Epithelial cell of esophagus (primary cell): Measurements from ENCODE around the gene EMC7.

Experiments used
- DNase-seq: peaks from one replicate; pipeline ENCODE4 v3.0.0; 2010; ENCODE audit warnings: low read depth
- H3K4me3 ChIP-seq: 2 replicates; pipeline ENCODE4 v1.5.1; 2011; ENCODE audit warnings: mild to moderate bottlenecking, low read length, control low read depth
- CTCF ChIP-seq: IDR thresholded peaks from 2 replicates; pipeline ENCODE4 v1.5.1; 2011; ENCODE audit warnings: low read depth, mild to moderate bottlenecking, low read length, control low read depth, inconsistent platforms; ENCODE audit not compliant: insufficient read depth; ENCODE audit errors: missing control alignments

The EMC7 gene

GRCh38 chr15:34101366-34102174 is at the start of gene EMC7, which contains the start of gene PGBD4:
TSS of gene EMC7 (minus strand) at chr15:34101862. CDS start at chr15:34101839, 23 bp downstream.
TSS of gene PGBD4 (plus strand) at chr15:34102083. CDS start at chr15:34102532, 449 bp downstream.
- peak; percentile 100 for DNase-seq
- TF ChIP-seq CTCF: no peak
- H3K4me3 ChIP-seq: peak within 1 kb of the TSS; percentile 90

GRCh38 chr15:34147371-34148140 is 45.9 kb upstream of the EMC7 start:
- peak; percentile 90 for DNase-seq
- H3K4me3 ChIP-seq: no peak overlapping the region
- no peak for TF ChIP-seq CTCF

GRCh38 chr15:34133511-34133910 is 31.8 kb upstream of the EMC7 start:
- no peak overlapping the region for H3K4me3 ChIP-seq
- no peak for DNase-seq
- TF ChIP-seq CTCF: no peak

GRCh38 chr15:34132881-34133280 is 31.2 kb upstream of the EMC7 start:
- DNase-seq: no peak
- no peak overlapping the region for H3K4me3 ChIP-seq
- TF ChIP-seq CTCF: no peak

- H3K4me3 ChIP-seq: no peak overlapping the region
- DNase-seq: no peak
- no peak for TF ChIP-seq CTCF
Observed at GRCh38 chr15:34128898-34129297, 27.2 kb upstream of the EMC7 start.

- no peak overlapping the region for H3K4me3 ChIP-seq
- TF ChIP-seq CTCF: no peak
- DNase-seq: no peak
Observed at GRCh38 chr15:34126522-34126921, 24.9 kb upstream of the EMC7 start.

GRCh38 chr15:34125945-34126344 is 24.3 kb upstream of the EMC7 start:
- no peak overlapping the region for H3K4me3 ChIP-seq
- no peak for DNase-seq

More at GRCh38 chr15:34125945-34126344, 24.3 kb upstream of the EMC7 start:
- no peak for TF ChIP-seq CTCF
